ENCODE data around the gene ZNF35.

The ZNF35 gene

GRCh38 chr3:44680921-44681455 lies 32.5 kb downstream of the ZNF35 start:
- Histone ChIP-seq H2AFZ (ENCODE audit: low read length) (no peak overlapping the region), H3K79me2 (ENCODE audit: insufficient read depth, low read length) (no peaks in the 10 kb centered on the region), H3K27me3 (ENCODE audit: insufficient read depth, low read length) (no peaks in the 10 kb centered on the region), H3K9me2 (ENCODE audit: low read depth, low read length) (no peaks in the 10 kb centered on the region), H3K9ac (ENCODE audit: low read length) (no peak overlapping the region), H3K36me3 (ENCODE audit: insufficient read depth, low read length) (peaks cover 3% of the 10 kb centered on the region; the same call in 1 of the 2 replicates), H3K4me1 (ENCODE audit: insufficient read depth, low read length, severe bottlenecking) (no peaks in the 10 kb centered on the region), H3K4me3 (ENCODE audit: low read depth, low read length, poor library complexity, severe bottlenecking) (no peak overlapping the region), H3K27ac (ENCODE audit: low read depth, low read length, poor library complexity, severe bottlenecking) (no peak overlapping the region), H3F3A (ENCODE audit: insufficient read depth, low read length) (no peaks in the 10 kb centered on the region), H4K20me1 (ENCODE audit: insufficient read depth, low read length) (no peaks in the 10 kb centered on the region), H3K4me2 (ENCODE audit: low read length) (no peak overlapping the region), H3K9me3 (ENCODE audit: low read length) (0 out of 2 replicates have a peak, but pooled peaks cover 2% of the 10 kb centered on the region)
- TF ChIP-seq CTCF (IDR thresholded peaks at IDR 0.05; ENCODE audit: low read length) (no peak), EZH2 (IDR thresholded peaks at IDR 0.05; ENCODE audit: borderline replicate concordance, low read length) (no peak)

GRCh38 chr3:44682182-44682896 lies 33.8 kb downstream of the ZNF35 start:
- H3K9me2 ChIP-seq (ENCODE audit: low read depth, low read length): no peaks in the 10 kb centered on the region
- H2AFZ ChIP-seq (ENCODE audit: low read length): no peak overlapping the region
- no peak overlapping the region for H3K27ac ChIP-seq (ENCODE audit: low read depth, low read length, poor library complexity, severe bottlenecking)
- H3K4me1 ChIP-seq (ENCODE audit: insufficient read depth, low read length, severe bottlenecking): no peaks in the 10 kb centered on the region
- H3K9ac ChIP-seq (ENCODE audit: low read length): no peak overlapping the region
- 0 out of 2 replicates have a peak, but pooled peaks cover 6% of the 10 kb centered on the region for H3K9me3 ChIP-seq (ENCODE audit: low read length)
- TF ChIP-seq EZH2 (IDR thresholded peaks at IDR 0.05; ENCODE audit: borderline replicate concordance, low read length): no peak
- TF ChIP-seq CTCF (IDR thresholded peaks at IDR 0.05; ENCODE audit: low read length): no peak
- no peaks in the 10 kb centered on the region for H4K20me1 ChIP-seq (ENCODE audit: insufficient read depth, low read length)
- H3K36me3 ChIP-seq (ENCODE audit: insufficient read depth, low read length): peaks cover 3% of the 10 kb centered on the region; the same call in 1 of the 2 replicates
- no peak overlapping the region for H3K4me3 ChIP-seq (ENCODE audit: low read depth, low read length, poor library complexity, severe bottlenecking)
- H3K4me2 ChIP-seq (ENCODE audit: low read length): no peak overlapping the region
- no peaks in the 10 kb centered on the region for H3K79me2 ChIP-seq (ENCODE audit: insufficient read depth, low read length)
- no peaks in the 10 kb centered on the region for H3K27me3 ChIP-seq (ENCODE audit: insufficient read depth, low read length)
- no peaks in the 10 kb centered on the region for H3F3A ChIP-seq (ENCODE audit: insufficient read depth, low read length)

GRCh38 chr3:44685128-44685800 lies 36.7 kb downstream of the ZNF35 start:
- Histone ChIP-seq H3K4me1 (ENCODE audit: insufficient read depth, low read length, severe bottlenecking) (no peaks in the 10 kb centered on the region), H3K27me3 (ENCODE audit: insufficient read depth, low read length) (no peaks in the 10 kb centered on the region), H3K4me3 (ENCODE audit: low read depth, low read length, poor library complexity, severe bottlenecking) (peak overlapping the region; percentile 62), H3F3A (ENCODE audit: insufficient read depth, low read length) (no peaks in the 10 kb centered on the region), H3K9me2 (ENCODE audit: low read depth, low read length) (no peaks in the 10 kb centered on the region), H3K9ac (ENCODE audit: low read length) (peak overlapping the region; percentile 48; the same call in 1 of the 2 replicates), H3K4me2 (ENCODE audit: low read length) (peak overlapping the region; percentile 48), H3K79me2 (ENCODE audit: insufficient read depth, low read length) (no peaks in the 10 kb centered on the region), H3K36me3 (ENCODE audit: insufficient read depth, low read length) (peaks cover 3% of the 10 kb centered on the region; the same call in 1 of the 2 replicates), H4K20me1 (ENCODE audit: insufficient read depth, low read length) (no peaks in the 10 kb centered on the region), H3K27ac (ENCODE audit: low read depth, low read length, poor library complexity, severe bottlenecking) (no peak overlapping the region), H3K9me3 (ENCODE audit: low read length) (0 out of 2 replicates have a peak, but pooled peaks cover 6% of the 10 kb centered on the region), H2AFZ (ENCODE audit: low read length) (peak overlapping the region; percentile 90; the same call in 1 of the 2 replicates)
- TF ChIP-seq CTCF (IDR thresholded peaks at IDR 0.05; ENCODE audit: low read length) (no peak), EZH2 (IDR thresholded peaks at IDR 0.05; ENCODE audit: borderline replicate concordance, low read length) (no peak)

Measured in OCI-LY1 (cell line).